GM21360 (cell line): ENCODE results near the gene GPRC5B.

ENCODE experiments used
- ATAC-seq: cut with Tn5 transposase; IDR thresholded peaks from one replicate; pipeline ENCODE4 v1.9.1; 2021; ENCODE audit warnings: mild to moderate bottlenecking, moderate library complexity; ENCODE audit not compliant: unreplicated experiment

The GPRC5B gene

DNA sequence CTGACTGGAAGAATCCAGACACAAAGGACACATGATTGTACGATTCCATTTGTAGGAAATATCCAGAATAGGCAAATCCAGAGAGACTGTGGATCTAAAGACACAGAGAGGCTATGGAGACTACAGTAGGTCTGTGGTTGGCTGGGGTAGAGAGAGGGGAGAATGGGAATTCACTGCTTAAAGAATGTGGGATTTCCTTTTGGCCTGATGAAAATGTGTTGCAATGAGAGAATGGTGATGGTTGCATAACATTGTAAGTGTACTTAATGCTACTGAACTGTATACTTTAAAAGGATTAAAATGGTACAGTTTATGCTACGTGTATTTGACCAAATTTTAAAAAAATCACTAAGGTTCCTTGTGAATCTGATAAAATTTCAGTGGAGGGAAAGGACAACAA lies 62.1 kb downstream of the GPRC5B start:
- ATAC-seq, result no peak

DNA sequence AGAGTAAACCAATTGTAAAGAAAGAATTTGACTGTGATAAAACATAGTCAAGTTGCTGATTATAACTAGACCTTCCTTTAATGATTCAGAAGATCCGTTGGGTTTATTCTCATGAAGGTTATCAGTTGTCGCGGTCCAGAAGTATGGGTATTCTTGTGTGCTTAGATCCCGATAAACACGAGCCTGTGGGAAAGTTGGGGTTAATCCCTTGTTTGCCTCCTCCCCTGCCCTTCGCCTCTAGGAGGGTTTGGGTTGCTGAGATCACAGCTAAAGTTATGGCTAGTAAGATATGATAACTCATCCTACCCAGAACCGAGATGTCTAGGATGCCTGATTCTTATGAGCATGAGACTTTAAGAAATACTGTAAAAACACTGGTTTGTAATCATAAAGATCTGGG lies 66.8 kb downstream of the GPRC5B start:
- ATAC-seq, result no peak

DNA sequence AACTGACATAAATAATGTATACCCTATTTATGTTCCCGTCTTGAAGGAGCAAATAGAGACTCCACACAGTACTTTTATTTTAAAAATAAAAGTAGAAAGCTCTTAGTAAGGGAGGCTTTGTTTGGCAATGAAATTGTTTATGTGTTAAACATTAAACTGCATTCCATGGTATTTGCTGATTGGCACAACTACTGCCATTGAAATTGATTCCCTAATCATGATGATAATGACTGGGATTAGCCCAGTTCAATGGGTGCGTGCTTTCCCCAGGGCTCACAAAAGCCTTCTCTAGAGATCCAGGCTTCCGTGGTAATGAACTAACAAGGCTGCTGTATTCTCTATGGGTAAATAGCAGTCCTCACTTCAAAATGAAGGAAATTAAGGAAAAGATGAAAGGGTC lies 67.5 kb downstream of the GPRC5B start:
- no peak for ATAC-seq

DNA sequence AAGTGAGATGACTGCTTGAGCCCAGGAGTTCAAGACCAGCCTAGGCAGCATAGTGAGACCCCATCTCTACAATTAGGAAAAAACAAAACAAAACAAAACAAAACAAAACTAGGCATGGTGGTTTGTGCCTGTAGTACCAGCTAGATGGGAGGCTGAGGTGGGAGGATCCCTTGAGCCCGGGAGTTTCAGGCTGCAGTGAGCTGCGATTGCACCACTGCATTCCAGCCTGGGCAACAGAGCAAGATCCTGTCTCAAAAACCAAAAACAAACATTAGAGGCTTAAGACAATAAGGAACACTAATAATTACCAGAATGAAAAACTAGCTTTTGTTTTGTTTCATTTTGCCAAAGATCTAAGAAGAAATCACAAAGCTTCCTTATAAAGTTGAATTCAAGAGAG lies 69.2 kb downstream of the GPRC5B start:
- ATAC-seq, result no peak

DNA sequence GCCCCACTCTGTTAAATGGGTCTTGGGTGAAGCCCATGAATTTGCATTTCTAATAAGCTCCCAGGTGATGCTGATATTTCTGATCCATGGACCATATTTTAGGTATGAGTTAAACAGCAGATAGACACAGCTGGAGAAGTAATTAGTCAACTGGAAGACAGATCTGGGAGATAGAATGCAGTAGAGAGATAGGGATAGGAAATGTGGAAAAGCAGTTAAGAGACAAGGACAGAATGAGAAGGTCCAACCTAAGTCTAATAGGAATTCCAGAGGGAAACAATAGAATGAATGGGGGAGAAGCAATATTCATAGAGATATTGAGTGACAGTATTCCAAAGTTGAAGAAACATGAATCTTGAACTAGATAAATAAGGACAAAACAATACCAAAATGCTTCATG lies 71.7 kb downstream of the GPRC5B start:
- no peak for ATAC-seq

DNA sequence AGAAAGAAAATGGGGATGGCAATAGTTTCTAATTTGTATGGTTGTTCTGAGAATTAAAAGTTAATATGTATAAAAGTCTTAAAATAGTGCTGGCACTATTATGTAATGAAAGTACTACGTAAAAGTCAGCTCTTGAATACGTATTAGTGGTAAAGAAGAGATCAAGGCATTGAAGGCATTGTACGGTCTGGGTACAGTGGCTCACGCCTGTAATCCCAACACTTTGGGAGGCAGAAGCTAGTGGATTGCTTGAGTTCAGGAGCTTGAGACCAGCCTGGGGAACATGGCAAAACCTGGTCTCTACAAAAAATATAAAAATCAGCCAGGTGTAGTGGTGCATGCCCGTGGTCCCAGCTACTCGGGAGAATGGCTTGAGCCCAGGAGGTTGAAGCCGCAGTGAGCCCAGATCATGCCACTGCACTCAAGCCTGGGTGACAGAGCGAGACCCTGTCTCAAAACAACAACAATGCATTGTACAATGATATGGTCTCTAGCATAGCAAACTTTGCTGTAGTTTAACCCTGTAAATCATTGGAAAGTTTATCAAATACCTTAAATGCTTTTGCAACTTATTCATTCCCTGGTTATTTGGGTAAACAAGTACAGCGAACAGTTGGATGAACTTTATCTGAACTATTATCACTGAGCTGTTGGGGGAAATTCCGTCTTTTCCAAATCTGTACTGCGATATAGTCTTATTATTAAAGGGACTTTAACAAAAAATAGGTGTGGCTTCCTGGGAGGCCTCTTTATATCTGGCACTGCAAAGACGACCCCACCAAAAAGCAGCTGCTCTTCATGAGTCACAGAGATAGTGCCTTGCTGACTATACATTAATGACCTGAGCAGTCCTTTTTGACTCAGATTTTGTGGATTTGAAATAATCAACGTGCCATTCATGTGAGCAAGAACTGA lies 73.6 kb downstream of the GPRC5B start:
- no peak for ATAC-seq

DNA sequence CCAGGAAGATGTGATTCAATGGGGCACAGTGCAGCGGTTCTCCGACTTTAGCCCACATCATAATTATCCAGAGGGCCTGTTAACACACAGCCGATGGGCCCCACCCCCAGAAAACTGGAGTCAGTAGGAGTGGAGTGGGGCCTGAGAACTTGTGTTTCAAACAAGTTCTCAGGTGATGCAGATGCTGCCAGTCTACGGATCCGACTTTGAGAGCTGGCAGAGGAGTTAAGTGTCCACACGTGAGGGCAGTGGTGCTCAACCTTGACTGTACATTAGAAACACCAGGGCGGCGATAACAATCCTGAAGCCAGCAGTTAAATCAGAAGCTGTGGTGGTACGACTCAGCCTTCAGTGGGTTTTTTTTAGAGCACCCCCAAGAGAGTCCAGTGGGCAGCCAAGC lies 75.0 kb downstream of the GPRC5B start:
- no peak for ATAC-seq

DNA sequence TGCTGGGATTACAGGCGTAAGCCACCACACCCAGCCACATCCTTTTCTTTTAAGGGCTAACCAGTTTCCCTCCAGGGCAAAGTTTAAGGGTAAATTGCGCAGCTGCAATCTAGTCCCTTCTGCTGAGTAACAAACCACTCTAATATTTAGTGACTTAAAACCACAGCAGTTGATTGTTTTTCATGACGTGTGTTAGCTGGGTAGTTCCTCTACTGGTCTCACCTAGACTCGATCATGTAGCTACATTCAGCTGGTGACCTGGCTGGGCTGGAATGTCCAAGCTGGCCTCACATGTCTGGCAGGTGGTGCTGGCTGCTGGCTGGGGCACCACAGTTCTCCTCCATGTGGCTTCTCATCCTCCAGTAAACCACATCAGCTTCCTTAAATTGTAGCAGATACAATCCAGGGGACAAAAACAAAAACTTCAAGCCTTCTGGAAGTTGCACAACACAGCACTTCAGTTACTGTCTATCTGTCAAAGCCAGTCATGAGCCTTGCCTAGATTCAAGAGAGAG lies 75.5 kb downstream of the GPRC5B start:
- no peak for ATAC-seq

DNA sequence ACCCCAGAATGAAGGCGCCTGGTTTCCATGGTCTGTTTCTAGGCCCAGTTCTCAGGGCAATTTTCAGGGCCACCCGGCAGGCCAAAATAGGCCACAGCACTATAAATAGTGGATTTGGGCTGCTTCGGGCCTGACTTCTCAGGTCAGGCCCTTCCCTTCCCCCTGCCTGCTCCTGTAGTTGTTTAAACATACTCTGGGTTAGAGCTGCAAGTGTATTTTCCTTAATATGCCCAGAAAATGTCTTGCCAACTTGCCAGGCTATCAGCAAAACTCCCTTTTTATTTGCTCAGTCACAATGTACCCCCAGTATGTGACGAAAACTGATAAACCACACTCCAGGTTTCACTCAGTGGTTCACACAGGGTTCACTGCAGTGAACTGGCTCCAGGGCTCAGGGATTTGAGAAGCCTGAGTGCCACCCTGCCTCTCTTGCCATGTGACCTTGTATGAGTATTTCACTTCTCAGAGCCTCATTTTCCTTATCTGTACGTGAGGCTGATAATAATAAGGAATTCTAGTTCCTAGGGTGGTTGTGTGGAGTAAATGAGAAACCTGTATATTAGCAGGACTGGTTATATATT lies 76.5 kb downstream of the GPRC5B start:
- no peak for ATAC-seq
